SK-N-SH (cell line): ENCODE data around the gene RPL3. TPM values are rescaled to one million over a fixed set of nuclear protein-coding genes. Genes with fewer than 3 reads are reported as not detected.

Source experiments
- CTCF ChIA-PET: fragments of 300-600, 350-600 bp; formaldehyde crosslinking; extraction: SDS; loops from one replicate; lab custom pipeline; 2021; lab: Yijun Ruan, JAX
- POLR2A ChIA-PET: fragments of 350-600 bp; sonication (Branson Sonifier 250); formaldehyde crosslinking; extraction: SDS; loops from one replicate; lab custom pipeline; 2020; ENCODE audit warnings: antibody characterized with exemption, inconsistent platforms; lab: Yijun Ruan, JAX
- DNase-seq: peaks from one replicate; pipeline ENCODE4 v3.0.0; 2012
- H2AFZ ChIP-seq: fragments of 200-600 bp; sonication (generic); 2 replicates; pipeline ENCODE4 v1.8.1; 2016; ENCODE audit warnings: antibody characterized with exemption, mild to moderate bottlenecking, low read depth
- H3F3A ChIP-seq: fragments of 200-600 bp; sonication (generic); replicated peaks from 2 replicates; pipeline ENCODE3; 2016; ENCODE audit warnings: antibody characterized with exemption, mild to moderate bottlenecking; ENCODE audit not compliant: insufficient read depth
- H3K27ac ChIP-seq, 2 experiments: fragments of 200-500 bp in 1 of 2; fragments of 200-600 bp in 1 of 2; sonication (Bioruptor generic) in 1 of 2; sonication (generic), shearing (Covaris generic) in 1 of 2; 2 replicates each; pipeline versions ENCODE4 v1.5.1 to v1.6.1; 2014 to 2016; ENCODE audit warnings: low read depth in 2 of 2, inconsistent platforms in 1 of 2, low read length in 1 of 2, mild to moderate bottlenecking in 1 of 2, mixed read lengths in 1 of 2
- H3K27me3 ChIP-seq: fragments of 200-600 bp; sonication (generic), shearing (Covaris generic); 2 replicates; pipeline ENCODE4 v1.6.1; 2016; ENCODE audit warnings: mixed run types; ENCODE audit not compliant: insufficient read depth
- H3K36me3 ChIP-seq, 2 experiments: fragments of 200-500 bp in 1 of 2; fragments of 200-600 bp in 1 of 2; sonication (Bioruptor generic) in 1 of 2; sonication (generic) in 1 of 2; replicated peaks in 1 of 2; 2 replicates each; pipeline versions ENCODE3 to v1.5.1; 2014 to 2016; ENCODE audit warnings: low read length in 1 of 2, mild to moderate bottlenecking in 1 of 2; ENCODE audit not compliant: insufficient read depth in 2 of 2, control insufficient read depth in 1 of 2
- H3K4me1 ChIP-seq, 2 experiments: fragments of 200-500 bp in 1 of 2; fragments of 200-600 bp in 1 of 2; sonication (Bioruptor generic) in 1 of 2; sonication (generic), shearing (Covaris generic) in 1 of 2; 2 replicates each; pipeline versions ENCODE4 v1.5.1 to v1.6.1; 2014 to 2016; ENCODE audit warnings: low read depth in 1 of 2, low read length in 1 of 2, mixed run types in 1 of 2; ENCODE audit not compliant: insufficient read depth in 2 of 2, control insufficient read depth in 1 of 2
- H3K4me2 ChIP-seq: fragments of 200-600 bp; sonication (generic), shearing (Covaris generic); 2 replicates; pipeline ENCODE4 v1.6.1; 2017; ENCODE audit warnings: mixed run types
- H3K4me3 ChIP-seq, 2 experiments: fragments of 200-500 bp in 1 of 2; fragments of 200-600 bp in 1 of 2; sonication (Bioruptor generic) in 1 of 2; sonication (generic), shearing (Covaris generic) in 1 of 2; 2 replicates each; pipeline versions ENCODE4 v1.5.1 to v1.8.1; 2014 to 2016; ENCODE audit warnings: low read depth in 2 of 2, inconsistent platforms in 1 of 2, low read length in 1 of 2, mild to moderate bottlenecking in 1 of 2, mixed read lengths in 1 of 2, moderate library complexity in 1 of 2
- H3K79me2 ChIP-seq: fragments of 200-600 bp; sonication (generic); 2 replicates; pipeline ENCODE4 v1.8.1; 2017; ENCODE audit warnings: mild to moderate bottlenecking; ENCODE audit not compliant: insufficient read depth
- H3K9ac ChIP-seq: fragments of 200-600 bp; sonication (generic); 2 replicates; pipeline ENCODE4 v1.6.1; 2017; ENCODE audit warnings: mixed run types
- H3K9me2 ChIP-seq: fragments of 200-600 bp; sonication (generic); 2 replicates; pipeline ENCODE4 v1.6.1; 2017; ENCODE audit warnings: mixed run types
- H3K9me3 ChIP-seq: fragments of 200-600 bp; sonication (generic); 2 replicates; pipeline ENCODE4 v1.6.1; 2017; ENCODE audit warnings: mixed run types, mild to moderate bottlenecking, moderate library complexity
- H4K20me1 ChIP-seq: fragments of 200-600 bp; sonication (generic); 2 replicates; pipeline ENCODE4 v1.6.1; 2017; ENCODE audit warnings: mild to moderate bottlenecking, mixed run types; ENCODE audit not compliant: insufficient read depth
- CTCF ChIP-seq: fragments of 200-600 bp; sonication (generic); IDR thresholded peaks from 2 replicates; pipeline ENCODE4 v1.6.1; 2017; ENCODE audit warnings: antibody characterized with exemption, mild to moderate bottlenecking, moderate library complexity
- ELF1 ChIP-seq: IDR thresholded peaks from 2 replicates; pipeline ENCODE4 v1.4.0; 2012
- FOSL2 ChIP-seq: IDR thresholded peaks from 2 replicates; pipeline ENCODE4 v1.4.0; 2012; ENCODE audit warnings: low read depth, mild to moderate bottlenecking, moderate library complexity, borderline replicate concordance
- FOXJ3 ChIP-seq: sonication (generic); formaldehyde crosslinking; IDR thresholded peaks from 2 replicates; pipeline ENCODE4 v1.5.1; 2020; ENCODE audit warnings: mild to moderate bottlenecking, missing genetic modification reagents
- JUND ChIP-seq: IDR thresholded peaks from 2 replicates; pipeline ENCODE4 v1.4.0; 2012
- MEF2A ChIP-seq: IDR thresholded peaks from 2 replicates; pipeline ENCODE4 v1.4.0; 2012; ENCODE audit warnings: low read depth, borderline replicate concordance
- MXI1 ChIP-seq: IDR thresholded peaks from 2 replicates; pipeline ENCODE4 v1.6.1; 2012; ENCODE audit warnings: mild to moderate bottlenecking, low read depth, low read length, improper control_type of control experiment
- NFIC ChIP-seq: IDR thresholded peaks from 2 replicates; pipeline ENCODE4 v1.4.0; 2012; ENCODE audit warnings: borderline replicate concordance
- NRF1 ChIP-seq: IDR thresholded peaks from 2 replicates; pipeline ENCODE4 v1.6.1; 2012; ENCODE audit warnings: low read depth, mild to moderate bottlenecking, low read length
- RAD21 ChIP-seq: IDR thresholded peaks from 2 replicates; pipeline ENCODE4 v1.6.1; 2012; ENCODE audit warnings: mild to moderate bottlenecking, low read length
- SIN3A ChIP-seq: IDR thresholded peaks from 2 replicates; pipeline ENCODE4 v1.6.1; 2012; ENCODE audit warnings: low read depth, mild to moderate bottlenecking, low read length, moderate library complexity, borderline replicate concordance
- TEAD4 ChIP-seq: IDR thresholded peaks from 2 replicates; pipeline ENCODE4 v1.4.0; 2012; ENCODE audit warnings: mild to moderate bottlenecking, borderline replicate concordance; ENCODE audit not compliant: insufficient read depth
- WGBS: methylation state at CpG from one replicate; pipeline ENCODE4 v1.1.6; 2017; ENCODE audit warnings: low lambda C conversion rate; 5-methylcytosine and 5-hydroxymethylcytosine counted together
- polyA plus RNA-seq, 3 experiments: library from polyadenylated mRNA; depleted of rRNA; stranded (reverse); fragments of >200 nt; gene quantifications; 2 replicates each; pipeline ENCODE4 v1.2.3, GENCODE V29; 2012
- TF ChIP-seq, protein P1 (sequence below): fragments of 150-350 bp; IDR thresholded peaks from 2 replicates; pipeline ENCODE4 v1.6.1; 2016; ENCODE audit warnings: mild to moderate bottlenecking, low read depth, low read length

The RPL3 gene
- polyA plus RNA-seq, 1 of the 3 experiments (the other 2 are of a cell fraction), result 4,976 TPM

DNA sequence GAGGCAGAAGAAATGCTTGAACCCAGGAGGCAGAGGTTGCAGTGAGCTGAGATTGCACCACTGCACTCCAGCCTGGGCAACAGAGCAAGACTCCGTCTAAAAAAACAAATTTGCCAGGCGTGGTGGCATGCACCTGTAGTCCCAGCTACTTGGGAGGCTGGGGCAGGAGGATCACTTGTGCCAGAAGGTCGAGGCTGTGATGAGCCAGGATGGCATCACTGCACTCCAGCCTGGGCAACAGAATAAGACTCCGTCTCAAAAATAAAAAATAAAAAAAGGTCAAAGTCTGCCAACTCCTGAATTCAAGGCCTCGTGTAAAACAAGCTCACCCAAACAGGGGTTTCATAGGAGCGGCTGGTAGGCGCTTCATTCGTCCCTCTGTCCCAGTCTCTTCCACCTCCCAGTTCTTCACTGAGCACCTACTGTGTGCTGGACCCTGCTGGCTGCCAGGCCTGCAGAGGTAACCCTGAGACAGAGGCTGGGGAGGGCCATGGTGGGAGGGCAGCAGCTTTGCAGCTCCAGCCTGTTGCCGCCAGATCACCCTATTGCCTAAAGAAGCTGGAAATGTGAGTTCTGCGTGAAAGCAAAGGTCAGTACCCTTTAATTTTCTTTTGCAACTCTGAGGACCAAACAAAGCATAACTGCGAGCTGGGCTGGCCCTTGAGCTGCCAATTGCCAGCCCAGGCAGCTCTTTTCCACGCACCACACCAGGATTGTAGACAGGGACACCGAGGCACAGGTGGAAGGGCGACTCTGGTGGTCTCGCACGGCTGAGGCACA lies 15.3 kb downstream of the RPL3 start (continued):
- no peak for TF ChIP-seq TEAD4
- no peak for TF ChIP-seq MEF2A
- TF ChIP-seq, protein P1, sequence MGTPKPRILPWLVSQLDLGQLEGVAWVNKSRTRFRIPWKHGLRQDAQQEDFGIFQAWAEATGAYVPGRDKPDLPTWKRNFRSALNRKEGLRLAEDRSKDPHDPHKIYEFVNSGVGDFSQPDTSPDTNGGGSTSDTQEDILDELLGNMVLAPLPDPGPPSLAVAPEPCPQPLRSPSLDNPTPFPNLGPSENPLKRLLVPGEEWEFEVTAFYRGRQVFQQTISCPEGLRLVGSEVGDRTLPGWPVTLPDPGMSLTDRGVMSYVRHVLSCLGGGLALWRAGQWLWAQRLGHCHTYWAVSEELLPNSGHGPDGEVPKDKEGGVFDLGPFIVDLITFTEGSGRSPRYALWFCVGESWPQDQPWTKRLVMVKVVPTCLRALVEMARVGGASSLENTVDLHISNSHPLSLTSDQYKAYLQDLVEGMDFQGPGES, result no peak
- no peak for TF ChIP-seq FOXJ3 (CRISPR knock-in tag)

DNA sequence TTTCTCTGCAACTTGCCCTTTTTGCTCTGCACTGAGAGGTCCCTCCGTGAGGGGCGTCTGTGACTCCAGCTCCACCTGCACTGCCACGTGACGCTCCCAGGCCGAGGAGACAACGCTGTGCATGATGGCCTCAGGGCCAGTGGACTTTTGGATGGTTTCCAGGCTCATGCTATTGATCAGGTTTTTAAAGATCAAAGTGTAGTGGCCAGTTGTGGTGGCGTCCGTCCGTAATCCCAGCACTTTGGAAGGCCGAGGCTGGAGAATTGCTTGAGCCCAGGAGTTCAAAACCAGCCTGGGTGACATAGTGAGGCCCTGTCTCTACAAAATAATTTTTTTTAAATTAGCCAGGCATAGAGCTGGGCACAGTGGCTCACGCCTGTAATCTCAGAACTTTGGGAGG lies 16.1 kb downstream of the RPL3 start:
- H3K9ac ChIP-seq, result no peak overlapping the region
- TF ChIP-seq NFIC, result no peak
- no peak for TF ChIP-seq CTCF
- TF ChIP-seq MXI1, result no peak
- no peak for TF ChIP-seq ELF1
- TF ChIP-seq, all 33 proteins: peak for 0
- Histone ChIP-seq H3K27ac (no peak overlapping the region), H3K36me3 (no peaks in the 10 kb centered on the region), H3K27me3 (no peaks in the 10 kb centered on the region), H3F3A (no peaks in the 10 kb centered on the region), H3K9me3 (no peaks in the 10 kb centered on the region), H3K4me1 (peaks cover 0 to 3% of the 10 kb centered on the region in 2 experiments; a peak in 1 of 4 replicates), H4K20me1 (no peaks in the 10 kb centered on the region), H3K9me2 (no peaks in the 10 kb centered on the region), H3K4me3 (no peak overlapping the region), H2AFZ (no peak overlapping the region), H3K4me2 (no peak overlapping the region), H3K79me2 (no peaks in the 10 kb centered on the region)
- ChIA-PET POLR2A (no interaction called here), CTCF (interaction anchor here (1.4 to 2.7 kb wide), 2 partner anchors 14 to 168 kb away, joined by 4 to 15 read pairs; no protein-coding TSS in a partner anchor)
- WGBS, result 90% methylated on average over 2 of the region's 11 CpGs
- no peak for DNase-seq

GRCh38 chr22:39302431-39302960 lies 16.9 kb downstream of the RPL3 start:
- no peak overlapping the region for H3K4me2 ChIP-seq
- H3K9me2 ChIP-seq, result no peaks in the 10 kb centered on the region
- H4K20me1 ChIP-seq, result no peaks in the 10 kb centered on the region
- H3K36me3 ChIP-seq, result no peaks in the 10 kb centered on the region
- ChIA-PET CTCF (interaction anchor here (1.3 to 3.2 kb wide), 4 partner anchors 8 to 167 kb away, joined by 4 to 15 read pairs (median 10); no protein-coding TSS in a partner anchor), POLR2A (no interaction called here)
- DNase-seq, result no peak
- 92% methylated on average over 2 of the region's 2 CpGs for WGBS
- no peaks in the 10 kb centered on the region for H3K79me2 ChIP-seq
- H3K4me1 ChIP-seq, result peaks cover 0 to 3% of the 10 kb centered on the region in 2 experiments; a peak in 1 of 4 replicates
- H3K9me3 ChIP-seq, result no peaks in the 10 kb centered on the region
- no peaks in the 10 kb centered on the region for H3F3A ChIP-seq
- no peaks in the 10 kb centered on the region for H3K27me3 ChIP-seq
- TF ChIP-seq FOSL2 (no peak), SIN3A (no peak), TEAD4 (no peak), ELF1 (no peak), NRF1 (no peak), MEF2A (no peak), JUND (no peak), RAD21 (no peak)
- TF ChIP-seq, protein P1, result no peak
- TF ChIP-seq, all 33 proteins: peak for 0
- no peak overlapping the region for H3K27ac ChIP-seq
- no peak overlapping the region for H3K9ac ChIP-seq
- no peak overlapping the region for H3K4me3 ChIP-seq
- H2AFZ ChIP-seq, result no peak overlapping the region
